G401.6 (cell line): ENCODE data around the gene RNF126.

Source experiments
- FAIRE-seq: peaks from 2 replicates; lab custom pipeline; 2012; peaks lifted over from hg19 to GRCh38; lab: Jason Lieb, UNC

Gene RNF126

GRCh38 chr19:662207-662961 is 630 bp downstream of the RNF126 start:
- no peak for FAIRE-seq

DNA sequence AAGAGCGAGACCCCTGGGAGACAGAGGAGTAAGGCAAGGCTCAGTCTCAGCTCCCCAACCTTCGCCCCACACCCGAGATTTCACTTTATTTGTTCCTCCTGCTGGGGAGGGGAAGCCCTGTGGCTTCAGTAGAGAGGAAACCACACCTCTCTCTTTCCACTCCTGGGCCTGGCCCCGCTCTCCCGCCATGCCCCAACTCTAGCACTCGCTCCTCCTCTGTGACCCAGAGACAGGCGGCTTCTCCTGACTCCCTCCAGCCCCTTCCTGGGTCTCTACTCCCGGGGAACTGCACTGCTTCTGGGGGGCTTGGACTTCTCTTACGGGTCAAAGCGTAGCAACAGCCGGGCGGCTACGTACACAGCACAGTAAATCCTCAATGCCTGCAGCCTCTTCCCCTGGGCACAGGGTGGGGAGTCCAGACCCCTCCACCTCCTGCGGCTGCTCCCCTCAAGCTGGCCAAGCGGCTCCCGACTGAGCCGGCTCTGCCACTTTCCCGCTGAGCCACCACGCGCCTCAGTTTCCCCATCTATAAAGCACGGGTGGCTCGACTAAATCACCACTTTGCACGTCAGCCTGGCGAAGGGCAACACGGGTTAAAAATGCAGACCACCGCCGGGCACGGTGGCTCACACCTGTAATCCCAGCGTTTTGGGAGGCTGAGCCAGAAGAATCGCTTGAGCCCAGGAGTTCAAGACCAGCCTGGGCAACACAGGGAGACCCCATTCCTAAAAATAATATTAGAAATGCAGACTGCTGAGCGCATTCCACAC is 1.4 kb downstream of the RNF126 start:
- FAIRE-seq = no peak

GRCh38 chr19:660793-661426 is 2.1 kb downstream of the RNF126 start:
- FAIRE-seq = no peak

GRCh38 chr19:658916-659839 is 3.8 kb downstream of the RNF126 start:
- no peak for FAIRE-seq

DNA sequence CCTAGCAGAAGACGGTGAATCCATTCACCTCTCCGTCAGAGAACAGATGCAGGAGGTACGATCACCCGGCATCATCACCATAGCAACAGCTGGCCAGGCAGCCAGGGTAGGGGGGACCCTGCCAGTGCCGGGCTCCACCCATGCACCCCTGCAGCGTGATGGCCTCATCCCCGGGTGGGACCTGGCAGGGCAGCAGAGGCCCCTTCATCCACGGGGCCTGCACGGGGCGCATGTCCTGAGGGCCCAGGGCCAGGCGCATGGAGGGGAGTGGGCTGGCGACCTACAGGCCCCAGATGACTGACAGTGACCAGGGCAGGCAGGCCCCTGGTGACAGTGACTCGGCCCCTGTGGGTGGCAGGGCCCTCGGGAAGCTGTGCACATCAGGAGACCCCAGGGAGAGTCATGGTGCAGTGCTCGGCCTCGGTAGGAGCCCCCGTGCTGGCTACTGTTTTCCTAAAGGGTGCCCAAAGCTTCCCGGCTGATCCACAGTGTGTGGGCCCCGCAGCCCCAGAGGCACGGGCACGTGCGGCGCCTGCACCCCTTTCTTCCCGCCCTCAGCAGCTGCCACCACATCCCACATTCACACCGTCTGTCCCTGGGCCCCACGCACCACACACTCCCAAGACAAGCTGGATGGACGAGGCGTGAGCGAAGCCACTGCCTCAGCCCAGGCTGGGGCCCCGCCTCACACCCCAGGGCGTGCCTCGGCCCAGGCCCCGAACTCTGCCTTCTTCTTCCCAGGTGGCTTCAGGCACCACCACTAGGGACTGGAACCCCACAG is 4.8 kb downstream of the RNF126 start:
- no peak for FAIRE-seq

DNA sequence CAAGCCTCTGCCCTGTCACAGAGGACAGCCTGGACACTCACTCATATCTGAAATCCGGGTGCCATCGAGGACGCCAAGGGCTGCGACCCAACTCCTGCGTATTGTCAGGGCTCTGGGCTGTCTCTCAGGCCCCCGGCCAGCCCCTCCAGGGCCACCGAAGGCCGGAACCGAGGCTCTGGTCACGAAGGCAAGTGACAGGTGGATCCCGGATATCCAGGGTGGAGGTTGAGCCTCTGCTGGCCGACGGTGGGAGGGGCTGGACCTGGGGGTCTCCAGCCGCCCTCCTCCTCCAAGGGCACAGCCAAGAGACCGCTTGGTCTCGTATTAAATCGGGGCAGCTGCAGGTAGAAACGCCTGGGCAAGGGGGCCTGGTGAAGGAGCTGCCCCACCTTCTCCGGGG is 5.4 kb downstream of the RNF126 start:
- FAIRE-seq = no peak

- no peak for FAIRE-seq
Observed at GRCh38 chr19:656751-657559, 6.1 kb downstream of the RNF126 start.

DNA sequence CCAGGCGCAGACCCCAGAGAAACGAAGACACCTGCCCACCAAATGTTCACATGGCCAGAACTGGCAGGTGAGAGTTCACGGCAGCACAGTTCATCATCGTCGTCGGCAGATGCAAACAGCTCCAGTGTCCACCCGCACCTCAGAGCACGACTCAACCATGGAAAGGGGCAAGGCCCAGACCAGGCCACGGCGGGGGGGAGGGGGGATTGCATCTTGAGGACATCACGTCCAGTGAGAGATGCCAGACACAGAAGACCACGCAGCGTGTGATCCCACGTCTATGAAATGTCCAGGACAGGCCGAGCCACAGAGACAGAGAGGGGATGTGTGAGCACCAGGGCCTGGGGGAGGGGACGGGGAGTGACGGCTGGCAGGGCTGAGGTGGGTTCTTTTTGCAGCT is 7.3 kb downstream of the RNF126 start:
- no peak for FAIRE-seq

DNA sequence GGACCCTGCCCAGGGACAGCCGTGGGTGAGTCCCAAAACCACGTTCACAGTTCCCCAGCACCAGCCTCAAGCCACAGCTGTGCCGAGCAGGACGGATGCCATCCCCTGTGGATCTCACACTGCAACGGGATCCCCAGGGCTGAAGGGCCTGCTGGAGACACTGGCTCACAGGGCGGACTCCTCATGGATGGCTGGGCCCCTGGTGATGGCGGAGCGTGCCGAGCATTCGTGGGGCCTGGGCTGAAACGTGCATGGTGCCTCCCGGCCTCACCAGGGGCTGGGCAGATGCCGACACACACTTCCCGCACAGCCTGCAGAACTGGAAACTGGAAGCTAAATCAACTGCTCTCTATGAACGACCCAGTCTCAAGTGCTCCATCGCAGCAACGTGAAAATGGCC is 9.6 kb downstream of the RNF126 start:
- no peak for FAIRE-seq

- FAIRE-seq = no peak
Observed at GRCh38 chr19:652467-653389, 10.3 kb downstream of the RNF126 start.

- FAIRE-seq = no peak
Observed at GRCh38 chr19:651991-652390, 11.0 kb downstream of the RNF126 start.

DNA sequence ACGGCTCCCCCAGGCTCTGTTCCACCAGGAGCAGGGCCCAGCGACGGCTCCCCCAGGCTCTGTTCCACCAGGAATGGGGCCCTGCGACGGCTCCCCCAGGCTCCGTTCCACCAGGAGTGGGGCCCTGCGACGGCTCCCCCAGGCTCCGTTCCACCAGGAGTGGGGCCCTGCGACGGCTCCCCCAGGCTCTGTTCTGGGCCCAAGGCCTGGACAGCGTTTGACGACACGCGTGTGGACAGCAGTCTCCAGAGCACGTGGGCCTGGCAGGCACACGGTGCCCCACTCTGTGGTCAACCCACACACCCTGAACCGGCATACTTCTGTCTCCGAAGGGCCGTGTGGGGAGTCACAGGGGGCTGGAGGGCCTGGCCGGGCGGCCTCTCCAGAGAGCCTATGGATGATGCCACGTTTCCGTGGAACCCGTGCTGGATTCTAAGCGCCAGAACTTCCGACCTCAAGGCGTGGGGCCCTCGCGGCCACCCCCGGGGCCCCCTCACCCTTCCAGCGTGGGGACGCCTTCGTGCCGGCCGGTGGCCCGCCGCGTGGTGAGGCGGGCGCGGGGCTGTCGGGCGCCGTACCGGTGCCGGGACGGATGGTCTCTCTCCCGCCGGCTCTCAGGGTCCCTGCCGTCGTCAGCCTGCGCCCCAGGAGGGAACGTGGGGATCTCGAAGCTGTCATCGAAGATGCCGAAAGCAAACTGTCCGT is 11.7 kb downstream of the RNF126 start:
- FAIRE-seq = no peak

- FAIRE-seq = no peak
Observed at GRCh38 chr19:650121-650520, 12.9 kb downstream of the RNF126 start.

GRCh38 chr19:648904-649801 is 13.9 kb downstream of the RNF126 start:
- no peak for FAIRE-seq

- FAIRE-seq = no peak
Observed at GRCh38 chr19:648305-648704, 14.7 kb downstream of the RNF126 start.

DNA sequence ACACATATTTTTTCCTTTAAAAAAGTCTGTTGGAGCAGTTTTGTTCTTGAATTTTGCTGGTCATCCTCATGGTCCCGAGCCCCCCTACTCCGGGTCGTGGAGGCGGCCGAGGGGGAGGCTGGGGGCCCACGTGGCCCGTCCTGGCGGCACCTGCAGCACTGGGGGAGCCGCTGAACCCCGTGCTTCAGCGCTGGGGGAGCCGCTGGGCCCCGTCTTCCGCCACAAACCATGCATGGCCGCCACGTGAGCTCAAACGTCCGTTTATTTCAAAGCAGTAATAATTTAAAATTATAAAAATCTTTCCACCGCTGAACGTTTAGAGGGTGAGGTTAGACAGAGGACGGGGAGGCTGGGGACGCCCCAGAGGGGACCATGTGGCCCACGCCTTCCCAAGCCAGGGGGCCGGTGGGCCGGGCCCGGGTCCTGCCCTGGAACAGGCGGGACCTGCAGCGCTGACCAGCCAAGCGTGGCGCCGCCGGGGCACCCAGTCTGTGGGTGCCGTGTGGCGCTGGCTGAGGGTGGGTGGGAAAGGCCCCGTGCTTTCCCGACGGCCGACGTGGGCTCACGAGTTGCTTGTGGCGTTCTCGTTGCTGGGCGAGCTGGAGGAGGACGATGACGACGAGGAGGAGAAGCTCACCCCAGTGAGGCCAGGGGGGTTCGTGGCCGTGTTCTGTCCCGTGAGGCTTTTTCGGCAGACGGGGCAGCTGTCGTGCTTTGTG is 15.3 kb downstream of the RNF126 start:
- FAIRE-seq = no peak
